8988T (cell line): ENCODE data around the gene SUPT4H1.
"Not testable (repeated sequence)": the region's sequence is repeated elsewhere in the genome, so short reads cannot be mapped to it uniquely, and the experiment has no call there.

ENCODE experiments used
- DNase-seq: peaks from one replicate; pipeline ENCODE4 v3.0.0; 2011

SUPT4H1 gene

DNA sequence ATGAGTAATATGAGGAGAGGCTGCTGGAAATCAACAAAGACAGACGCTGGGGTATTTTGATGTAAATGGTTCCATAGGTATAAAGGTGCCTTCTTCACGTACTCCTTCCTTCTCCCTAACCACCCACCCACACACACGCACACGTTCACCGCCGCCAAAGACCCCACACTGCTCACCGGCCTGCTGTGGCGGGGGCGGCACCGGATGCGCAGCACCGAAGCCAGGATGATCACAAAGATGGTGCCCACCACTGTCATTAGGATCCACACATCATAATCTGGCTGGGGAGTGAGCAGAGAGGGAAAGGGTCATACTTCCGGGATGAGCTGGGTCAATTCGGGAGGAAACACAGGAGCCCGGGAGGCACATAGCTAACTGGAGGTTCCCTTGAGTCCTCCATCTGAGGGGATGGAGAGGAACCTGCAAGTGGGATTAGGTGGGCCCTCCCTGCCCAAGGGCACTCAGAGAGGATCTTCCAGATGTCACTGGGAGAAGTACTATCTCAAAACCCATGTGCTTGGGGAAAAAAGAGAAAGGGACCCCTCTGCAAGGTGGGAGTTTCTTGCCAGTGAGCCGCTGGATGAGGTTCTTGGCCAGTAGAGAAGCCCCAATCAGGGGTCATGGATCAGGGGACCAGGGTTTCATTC lies 10.5 kb upstream of the SUPT4H1 start:
- DNase-seq = no peak

DNA sequence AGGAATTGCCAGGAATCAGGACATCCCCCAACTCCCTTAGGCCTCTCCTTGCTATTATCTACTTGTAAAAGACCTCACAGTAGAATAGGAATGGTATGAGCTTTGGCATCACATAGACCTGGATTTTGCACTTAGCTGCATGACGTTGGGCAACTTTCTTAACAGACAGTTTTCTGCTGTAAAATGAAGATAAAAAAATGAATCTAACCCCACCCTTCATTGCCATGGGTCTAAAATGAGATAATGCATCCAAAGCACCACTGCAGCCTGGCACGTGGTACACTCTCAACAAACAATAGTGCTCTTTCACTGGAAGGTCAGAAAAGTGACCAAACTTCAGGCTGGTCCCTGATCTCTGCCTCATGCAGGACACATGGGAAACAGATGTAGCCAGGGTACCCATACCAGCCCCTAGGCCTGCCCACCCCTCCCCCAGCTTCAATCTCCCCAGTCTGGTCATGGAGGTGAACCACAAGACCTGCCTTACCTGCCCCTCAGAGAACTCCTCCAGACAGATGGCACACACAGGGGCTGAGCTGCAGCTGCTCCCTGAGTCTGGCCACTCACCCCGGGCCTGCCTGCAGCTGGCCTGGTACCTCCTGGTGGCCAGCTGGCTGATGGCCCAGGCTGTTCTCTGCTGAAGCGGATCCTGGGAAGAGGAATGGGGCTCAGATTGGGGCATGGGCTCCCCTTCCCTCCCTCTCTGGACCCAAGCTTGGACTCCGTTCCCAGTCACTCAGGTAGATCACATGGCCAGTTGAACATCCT lies 8.5 kb upstream of the SUPT4H1 start:
- DNase-seq = no peak

DNA sequence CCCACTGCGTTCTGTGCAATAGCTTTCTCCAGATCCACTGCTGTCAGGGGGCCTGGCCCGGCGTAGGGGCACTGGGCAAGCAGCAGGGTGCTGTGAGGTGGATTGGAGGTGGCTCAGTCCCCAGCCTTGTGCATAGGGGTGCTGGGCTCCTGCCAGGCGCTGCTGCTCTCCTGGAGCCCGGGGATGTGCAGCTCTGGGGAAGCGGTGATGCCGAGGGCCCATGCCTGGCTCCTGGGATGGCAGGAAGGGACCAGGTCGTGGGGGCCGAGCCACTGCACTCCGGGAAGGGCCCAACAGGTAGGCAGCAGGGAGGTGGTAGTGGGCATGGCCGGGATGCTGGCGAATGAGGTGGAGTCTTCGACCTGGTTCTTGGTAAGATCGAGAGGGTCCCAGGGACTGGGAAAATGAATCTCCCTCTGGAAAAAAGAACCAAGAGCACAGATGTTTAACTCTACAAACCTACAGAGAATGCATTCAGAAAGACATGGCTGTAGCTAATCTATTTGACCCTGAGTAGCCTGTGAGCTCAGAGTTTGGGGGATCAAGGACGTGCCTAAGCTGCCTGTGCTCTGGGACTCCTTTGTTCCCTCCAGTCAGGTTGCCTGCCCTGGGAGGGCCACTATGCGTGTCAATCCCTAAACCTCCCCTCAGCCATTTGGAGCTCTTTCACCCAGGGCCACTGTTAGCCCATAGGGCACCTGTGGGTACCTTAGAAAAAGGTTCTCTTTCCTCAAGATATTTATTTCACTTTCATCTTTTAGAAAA lies 6.6 kb upstream of the SUPT4H1 start:
- no peak for DNase-seq

- DNase-seq = no peak
Observed at GRCh38 chr17:58357312-58358297, 5.6 kb upstream of the SUPT4H1 start.

DNA sequence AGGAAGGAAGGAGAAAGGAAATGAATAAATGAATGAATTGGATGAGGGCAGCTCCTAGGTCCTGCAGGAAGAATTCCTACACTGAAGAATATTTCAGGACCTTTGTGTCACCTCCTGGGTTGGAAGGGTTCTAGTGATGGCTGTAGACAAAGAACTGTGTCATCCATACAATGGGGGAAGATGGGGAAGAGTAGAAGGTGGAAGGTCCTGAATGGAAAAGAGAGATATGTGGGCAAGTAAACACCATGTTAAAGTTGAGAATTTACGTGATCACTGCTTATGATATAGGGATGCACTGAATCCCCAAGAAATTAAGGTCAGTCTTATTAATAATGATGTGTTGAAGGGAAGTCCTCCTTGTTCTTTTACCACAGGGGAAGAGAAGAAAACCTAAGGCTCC lies 4.2 kb upstream of the SUPT4H1 start:
- no peak for DNase-seq

DNA sequence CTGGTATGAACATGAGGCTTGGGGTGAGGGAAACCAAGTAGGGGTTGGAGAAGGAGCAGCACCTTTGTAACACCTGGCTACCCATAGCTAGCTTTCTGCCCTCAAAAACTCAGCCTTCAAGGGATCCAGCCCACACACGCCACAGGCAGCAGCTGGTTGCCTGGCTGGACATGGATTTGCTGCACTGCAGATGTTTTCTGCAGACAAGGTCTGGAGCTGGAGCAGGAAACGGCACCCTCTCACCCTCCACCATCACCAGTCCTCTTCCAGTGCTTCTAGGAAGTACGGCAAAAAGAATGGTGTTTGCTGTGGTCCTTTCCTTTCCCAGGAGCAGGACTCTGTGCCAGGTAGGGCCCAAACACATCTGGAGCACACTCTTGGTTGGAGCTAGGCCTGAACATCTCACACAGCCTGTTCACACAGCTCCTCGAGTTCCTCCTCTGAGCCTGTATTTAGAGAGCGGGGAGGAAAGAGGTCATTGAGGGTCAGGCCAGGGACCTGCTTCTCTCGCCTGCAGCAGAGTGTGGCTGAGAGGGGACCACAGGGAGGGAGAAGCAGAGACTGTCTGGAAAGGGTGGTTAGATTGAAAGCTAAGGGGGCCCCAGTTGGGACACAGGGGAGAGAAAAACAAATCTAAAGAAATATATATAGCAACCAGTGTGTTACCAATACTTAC lies 2.7 kb upstream of the SUPT4H1 start:
- no peak for DNase-seq

DNA sequence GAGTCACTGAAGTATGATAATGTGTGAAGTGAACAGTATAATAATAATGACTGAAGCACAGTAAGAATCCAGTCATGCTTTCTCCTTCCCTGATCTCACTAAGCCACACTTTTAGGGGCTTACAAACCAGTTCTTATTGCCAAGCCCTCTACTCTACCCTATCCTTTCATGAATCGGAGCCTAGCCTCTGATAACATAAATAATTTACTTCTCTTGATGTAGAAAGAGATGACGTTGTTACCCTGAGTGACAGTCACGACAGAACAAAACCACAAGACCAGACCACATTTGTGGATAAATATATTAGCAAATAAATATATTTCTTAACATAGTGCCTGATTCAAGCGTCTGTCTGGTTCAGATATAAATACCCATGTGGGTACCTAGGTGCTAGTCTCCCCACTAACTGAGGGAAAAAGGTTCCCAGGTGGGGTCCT lies 1.4 kb upstream of the SUPT4H1 start:
- DNase-seq = no peak

GRCh38 chr17:58352596-58353388 lies 791 bp upstream of the SUPT4H1 start:
- DNase-seq = no peak

DNA sequence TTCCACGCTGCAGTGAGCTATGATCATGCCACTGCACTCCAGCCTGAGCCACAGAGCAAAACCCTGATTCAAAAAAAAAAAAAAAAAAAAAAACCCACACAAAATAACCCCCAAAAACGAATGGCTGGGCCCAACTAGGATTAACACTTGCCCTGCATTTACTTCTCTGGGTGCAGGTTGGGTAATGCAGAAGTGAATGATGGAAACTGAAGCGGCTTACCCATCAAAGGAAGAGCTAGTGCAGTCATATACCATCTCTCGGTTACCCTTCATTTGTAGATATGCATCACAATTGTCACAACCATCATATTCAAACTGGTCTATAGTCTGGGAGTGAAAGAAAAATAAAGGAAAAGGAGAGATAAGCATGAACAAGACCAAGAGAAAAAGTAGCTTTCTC lies 819 bp downstream of the SUPT4H1 start:
- DNase-seq = no peak

DNA sequence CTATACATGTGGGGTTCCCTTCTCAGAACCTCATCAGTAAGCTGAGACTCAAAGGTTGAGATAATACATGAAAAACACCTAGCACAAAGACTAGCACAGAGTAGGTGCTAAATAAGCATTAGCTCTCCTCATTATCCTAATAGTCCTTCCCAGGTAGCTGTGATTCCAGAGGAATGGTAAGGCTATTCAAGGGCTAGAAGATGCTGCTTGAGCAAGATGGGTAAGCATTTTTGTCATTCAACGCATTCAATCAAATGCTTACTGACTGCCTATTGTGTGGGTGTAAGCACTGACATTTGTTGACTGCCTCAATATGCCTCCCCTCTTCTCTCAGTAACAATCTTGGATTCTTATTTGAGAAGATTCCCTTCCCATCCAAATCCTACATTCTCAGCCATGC lies 4.0 kb downstream of the SUPT4H1 start:
- no peak for DNase-seq

GRCh38 chr17:58345500-58345899 lies 6.5 kb downstream of the SUPT4H1 start:
- no peak for DNase-seq

DNA sequence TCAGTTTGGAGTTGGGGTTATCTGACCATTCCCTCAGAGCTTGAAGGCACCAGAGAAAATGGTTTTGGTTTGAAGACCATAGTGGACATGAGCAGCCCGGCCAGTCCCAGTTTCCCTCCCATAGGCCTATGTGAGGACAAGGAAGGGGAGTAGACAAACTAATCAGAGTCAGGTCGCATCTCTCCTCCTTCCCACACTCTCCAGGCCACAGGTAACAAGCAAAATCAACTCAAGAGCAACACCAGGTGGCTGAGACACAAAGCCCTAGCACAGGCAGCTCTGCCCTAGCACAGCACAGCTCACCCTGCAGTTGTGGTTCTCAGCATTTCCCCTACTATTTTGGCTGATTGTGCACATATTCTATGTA lies 7.2 kb downstream of the SUPT4H1 start:
- DNase-seq = no peak

DNA sequence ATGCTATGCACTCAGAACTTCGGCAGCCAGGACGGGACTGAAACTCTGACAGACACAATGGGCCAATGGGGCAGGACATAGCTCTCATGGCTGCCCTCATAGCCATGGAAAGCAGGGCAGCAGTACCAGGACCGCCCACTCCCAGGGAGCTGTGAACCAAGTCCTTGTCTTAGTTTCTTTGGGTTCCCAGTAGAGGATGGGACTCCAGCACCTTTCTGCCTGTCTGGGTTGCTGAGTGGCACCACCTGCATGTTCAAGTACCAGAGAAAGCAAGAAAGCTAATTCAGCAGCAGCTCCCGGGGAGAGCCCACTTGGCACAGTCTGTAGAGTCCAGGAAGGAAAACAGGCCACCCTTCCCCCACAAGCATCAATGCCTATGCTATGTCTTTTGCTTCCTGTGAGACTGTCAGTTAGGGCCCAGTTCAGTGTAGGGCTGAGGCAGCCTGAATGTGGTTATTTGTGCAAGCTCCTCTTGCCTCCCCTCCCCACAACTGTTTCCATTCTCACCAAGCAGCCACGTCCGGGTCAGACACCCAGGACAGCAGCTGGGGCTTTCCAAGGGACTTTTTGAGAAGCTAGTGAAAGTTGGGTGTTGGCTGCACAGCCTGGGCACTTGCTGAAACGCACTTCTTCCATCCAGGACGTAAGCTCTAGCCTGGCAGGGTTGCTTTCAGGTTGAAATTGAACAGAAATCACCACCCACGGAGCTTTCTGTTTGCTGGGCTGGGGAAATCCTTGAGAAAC lies 7.8 kb downstream of the SUPT4H1 start:
- peak; percentile 2 for DNase-seq

GRCh38 chr17:58343131-58343530 lies 8.9 kb downstream of the SUPT4H1 start:
- DNase-seq = no peak

GRCh38 chr17:58341861-58342475 lies 10.0 kb downstream of the SUPT4H1 start:
- no peak for DNase-seq

DNA sequence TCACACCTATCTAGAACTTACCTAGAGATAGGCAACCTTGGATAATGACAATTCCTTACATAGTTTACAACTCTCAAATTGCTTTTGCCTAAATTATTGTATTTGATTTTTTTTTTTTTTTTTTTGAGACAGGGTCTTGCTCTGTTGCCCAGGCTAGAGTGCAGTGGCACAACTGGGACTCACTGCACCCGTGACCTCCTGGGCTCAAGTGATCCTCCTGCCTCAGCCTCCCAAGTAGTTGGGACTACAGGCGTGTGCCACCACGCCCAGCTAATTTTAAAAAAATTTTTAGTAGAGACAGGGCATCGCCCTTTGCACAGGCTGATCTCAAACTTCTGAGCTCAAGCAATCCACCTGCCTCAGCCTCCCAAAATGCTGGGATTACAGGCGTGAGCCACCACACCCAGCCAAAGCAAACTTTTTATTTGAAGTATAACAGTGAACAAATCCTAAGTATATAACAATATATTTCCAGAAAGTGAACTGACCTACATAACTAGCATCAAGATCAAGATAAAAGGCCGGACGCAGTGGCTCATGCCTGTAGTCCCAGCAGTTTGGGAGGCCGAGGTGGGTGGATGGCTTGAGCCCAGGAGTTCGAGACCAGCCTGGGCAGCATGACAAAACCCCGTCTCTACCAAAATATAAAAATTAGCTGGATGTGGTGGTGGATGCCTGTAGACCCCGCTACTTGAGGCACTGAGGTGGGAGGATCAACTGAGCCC lies 10.7 kb downstream of the SUPT4H1 start:
- DNase-seq = not testable (repeated sequence)

- no peak for DNase-seq
Observed at GRCh38 chr17:58340405-58340876, 11.6 kb downstream of the SUPT4H1 start.

GRCh38 chr17:58339755-58340404 lies 12.1 kb downstream of the SUPT4H1 start:
- peak; percentile 1 for DNase-seq
